NCI-H526 (cell line): ENCODE data around the gene UGT1A8.

Source experiments
- DNase-seq, 2 experiments: peaks; one replicate each; lab custom pipeline; 2025; lab: John Stamatoyannopoulos, UW

Gene UGT1A8

GRCh38 chr2:233764761-233765160, 147.3 kb downstream of the UGT1A8 start:
- DNase-seq: no peak

GRCh38 chr2:233766416-233766815, 149.0 kb downstream of the UGT1A8 start:
- DNase-seq: no peak

- no peak for DNase-seq
Observed at GRCh38 chr2:233768076-233768475, 150.6 kb downstream of the UGT1A8 start.

GRCh38 chr2:233769260-233769659, 151.8 kb downstream of the UGT1A8 start:
- DNase-seq: no peak

GRCh38 chr2:233772153-233772552, 154.7 kb downstream of the UGT1A8 start:
- no peak for DNase-seq

- no peak for DNase-seq
Observed at GRCh38 chr2:233772583-233772982, 155.2 kb downstream of the UGT1A8 start.

- DNase-seq: no peak
Observed at GRCh38 chr2:233773854-233774253, 156.4 kb downstream of the UGT1A8 start.

GRCh38 chr2:233775414-233775813, 158.0 kb downstream of the UGT1A8 start:
- DNase-seq: no peak

GRCh38 chr2:233778030-233778429, 160.6 kb downstream of the UGT1A8 start, which contains the start of gene MROH2A:
MROH2A (plus strand) TSS chr2:233778330; CDS start chr2:233779359, 1,029 bp downstream.
- DNase-seq: no peak

- no peak for DNase-seq
Observed at GRCh38 chr2:233779722-233780121, 162.3 kb downstream of the UGT1A8 start.

GRCh38 chr2:233780771-233781170, 163.3 kb downstream of the UGT1A8 start:
- no peak for DNase-seq

GRCh38 chr2:233789554-233789953, 172.1 kb downstream of the UGT1A8 start:
- no peak for DNase-seq

- DNase-seq: no peak
Observed at GRCh38 chr2:233791151-233791882, 173.9 kb downstream of the UGT1A8 start.

- DNase-seq: no peak
Observed at GRCh38 chr2:233791883-233792329, 174.5 kb downstream of the UGT1A8 start.

- DNase-seq: no peak
Observed at GRCh38 chr2:233792720-233793119, 175.3 kb downstream of the UGT1A8 start.

- DNase-seq: peak in 1 of 2 experiments; percentile 12
Observed at GRCh38 chr2:233793465-233794127, 176.2 kb downstream of the UGT1A8 start.

GRCh38 chr2:233794128-233794658, 176.8 kb downstream of the UGT1A8 start:
- no peak for DNase-seq

GRCh38 chr2:233795735-233796171, 178.3 kb downstream of the UGT1A8 start:
- DNase-seq: no peak

GRCh38 chr2:233796254-233796653, 178.8 kb downstream of the UGT1A8 start:
- DNase-seq: no peak

GRCh38 chr2:233798335-233799086, 181.1 kb downstream of the UGT1A8 start:
- no peak for DNase-seq

GRCh38 chr2:233799087-233799665, 181.7 kb downstream of the UGT1A8 start:
- DNase-seq: no peak

GRCh38 chr2:233799716-233800115, 182.3 kb downstream of the UGT1A8 start:
- DNase-seq: no peak
